Peyer's patch (tissue), 4 donors: ENCODE results near the gene TM4SF20.

Source experiments
- POLR2A ChIP-seq, 2 donors: fragments of 450-650 bp; IDR thresholded peaks; one replicate each; pipeline ENCODE4 v1.5.1; 2017; ENCODE audit warnings: antibody characterized with exemption in 2 of 2, mild to moderate bottlenecking in 2 of 2, moderate library complexity in 2 of 2
- TF ChIP-seq, protein P1 (sequence below), 6 experiments: fragments of 450-650 bp in 4 of 6; fragments of 200-600 bp in 2 of 6; sonication (generic) in 1 of 6; IDR thresholded peaks; one replicate each; pipeline ENCODE4 v1.5.1; 2017 to 2019; ENCODE audit warnings: antibody characterized with exemption in 6 of 6, mild to moderate bottlenecking in 3 of 6, moderate library complexity in 1 of 6

DNA sequence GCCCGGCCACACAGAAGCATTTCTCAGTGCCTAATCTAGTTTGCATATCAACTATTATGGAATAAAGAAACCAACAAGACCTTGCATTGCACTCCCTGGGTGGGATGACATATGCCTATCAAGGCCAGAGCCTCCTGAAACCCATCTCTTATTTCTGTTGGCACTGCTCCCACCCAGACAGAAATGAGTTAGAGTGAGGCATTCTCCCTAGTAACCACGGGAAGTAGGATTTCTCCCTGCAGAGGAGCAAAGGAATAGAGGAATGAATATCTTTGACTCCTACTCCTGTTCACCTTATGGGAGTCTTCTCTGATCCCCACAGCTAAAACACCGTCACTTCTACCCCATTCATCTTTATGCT lies 32.9 kb upstream of the TM4SF20 start:
- TF ChIP-seq, protein P1, sequence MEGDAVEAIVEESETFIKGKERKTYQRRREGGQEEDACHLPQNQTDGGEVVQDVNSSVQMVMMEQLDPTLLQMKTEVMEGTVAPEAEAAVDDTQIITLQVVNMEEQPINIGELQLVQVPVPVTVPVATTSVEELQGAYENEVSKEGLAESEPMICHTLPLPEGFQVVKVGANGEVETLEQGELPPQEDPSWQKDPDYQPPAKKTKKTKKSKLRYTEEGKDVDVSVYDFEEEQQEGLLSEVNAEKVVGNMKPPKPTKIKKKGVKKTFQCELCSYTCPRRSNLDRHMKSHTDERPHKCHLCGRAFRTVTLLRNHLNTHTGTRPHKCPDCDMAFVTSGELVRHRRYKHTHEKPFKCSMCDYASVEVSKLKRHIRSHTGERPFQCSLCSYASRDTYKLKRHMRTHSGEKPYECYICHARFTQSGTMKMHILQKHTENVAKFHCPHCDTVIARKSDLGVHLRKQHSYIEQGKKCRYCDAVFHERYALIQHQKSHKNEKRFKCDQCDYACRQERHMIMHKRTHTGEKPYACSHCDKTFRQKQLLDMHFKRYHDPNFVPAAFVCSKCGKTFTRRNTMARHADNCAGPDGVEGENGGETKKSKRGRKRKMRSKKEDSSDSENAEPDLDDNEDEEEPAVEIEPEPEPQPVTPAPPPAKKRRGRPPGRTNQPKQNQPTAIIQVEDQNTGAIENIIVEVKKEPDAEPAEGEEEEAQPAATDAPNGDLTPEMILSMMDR (IDR thresholded peaks at IDR 0.05): no peak
- TF ChIP-seq POLR2A (IDR thresholded peaks at IDR 0.05): no peak
